ENCODE measurements around the gene KDM1B. TPM values are rescaled to one million over a fixed set of nuclear protein-coding genes. Genes with fewer than 3 reads are reported as not detected.

Gene KDM1B
- total and polyA plus RNA-seq, 9 of the 15 experiments (the other 6 are each of a cell fraction or from before 2014, with no cell fraction given), result 1.4 to 58.9 (median 36.3) TPM

- TF ChIP-seq ATF3 (IDR thresholded peaks at IDR 0.05), result peak; percentile 93
- no peak for TF ChIP-seq ATF3 (CRISPR knock-in tag; conservative IDR thresholded peaks at IDR 0.05)
- TF ChIP-seq XRCC3 (IDR thresholded peaks at IDR 0.05), result no peak
- no peak for TF ChIP-seq CBX3 (IDR thresholded peaks at IDR 0.05; ENCODE audit: borderline replicate concordance in 1 of 2, low read length in 2 of 2)
- peak; percentile 91 for TF ChIP-seq ZNF592 (IDR thresholded peaks at IDR 0.05)
- TF ChIP-seq SMAD4 (CRISPR knock-in tag; conservative IDR thresholded peaks at IDR 0.05), result peak; percentile 81
- TF ChIP-seq FOXJ2 (tag; IDR thresholded peaks at IDR 0.05), result peak; percentile 34; the same call in 1 of the 2 replicates
- peak; percentile 5; the same call in 1 of the 2 replicates for TF ChIP-seq ZBTB34 (CRISPR knock-in tag; IDR thresholded peaks at IDR 0.05)
- TF ChIP-seq BCL6 (CRISPR knock-in tag; IDR thresholded peaks at IDR 0.05), result 0 out of 2 replicates have a peak, but pooled peaks have one; percentile 11
- peak; percentile 33 for TF ChIP-seq PYGO2 (tag; IDR thresholded peaks at IDR 0.05)
- TF ChIP-seq NR2F6 (CRISPR knock-in tag; IDR thresholded peaks at IDR 0.05), result no peak
- TF ChIP-seq THAP7 (CRISPR knock-in tag; IDR thresholded peaks at IDR 0.05), result no peak
- TF ChIP-seq ZKSCAN8 (CRISPR knock-in tag; IDR thresholded peaks at IDR 0.05), result peak; percentile 78; the same call in 1 of the 2 replicates
- no peak for TF ChIP-seq FOXJ3 (CRISPR knock-in tag; IDR thresholded peaks at IDR 0.05)
- TF ChIP-seq POLR2B (IDR thresholded peaks at IDR 0.05; ENCODE audit: low read depth, partially characterized antibody), result no peak
- 0 out of 2 replicates have a peak, but pooled peaks have one; percentile 65 for TF ChIP-seq NFXL1 (CRISPR knock-in tag; IDR thresholded peaks at IDR 0.05)
- no peak for TF ChIP-seq ZNF717 (CRISPR knock-in tag; IDR thresholded peaks at IDR 0.05)
- peak; percentile 83; the same call in 1 of the 2 replicates for TF ChIP-seq JUN (IDR thresholded peaks at IDR 0.05; ENCODE audit: borderline replicate concordance, low read depth, low read length)
- TF ChIP-seq JUN (CRISPR knock-in tag; IDR thresholded peaks at IDR 0.05; ENCODE audit: borderline replicate concordance), result peak; percentile 72; the same call in 1 of the 2 replicates
- TF ChIP-seq ZNF239 (CRISPR knock-in tag; IDR thresholded peaks at IDR 0.05), result peak; percentile 47; the same call in 1 of the 2 replicates
- no peak for TF ChIP-seq HNRNPH1 (optimal IDR thresholded peaks at IDR 0.05; ENCODE audit: low read depth, low read length)
- peak; percentile 49; the same call in 1 of the 2 replicates for TF ChIP-seq DPF2 (IDR thresholded peaks at IDR 0.05)
Observed at GRCh38 chr6:18242062-18242851, 87.0 kb downstream of the KDM1B start (continued).

All from K562 (cell line).